GM21529 (cell line): ENCODE results near the gene MAST4.
"Not testable (repeated sequence)": the region's sequence is repeated elsewhere in the genome, so short reads cannot be mapped to it uniquely, and the experiment has no call there.

ENCODE experiments used
- ATAC-seq: cut with Tn5 transposase; IDR thresholded peaks from one replicate; pipeline ENCODE4 v1.9.1; 2021; ENCODE audit not compliant: unreplicated experiment

The MAST4 gene

GRCh38 chr5:66741394-66741793 is 145.2 kb downstream of the MAST4 start:
- no peak for ATAC-seq

- no peak for ATAC-seq
Observed at GRCh38 chr5:66742083-66742895, 146.1 kb downstream of the MAST4 start.

- ATAC-seq: no peak
Observed at GRCh38 chr5:66742896-66743247, 146.7 kb downstream of the MAST4 start.

- no peak for ATAC-seq
Observed at GRCh38 chr5:66743344-66743743, 147.2 kb downstream of the MAST4 start.

GRCh38 chr5:66744040-66744439 is 147.8 kb downstream of the MAST4 start:
- no peak for ATAC-seq

GRCh38 chr5:66745297-66745696 is 149.1 kb downstream of the MAST4 start:
- no peak for ATAC-seq

- no peak for ATAC-seq
Observed at GRCh38 chr5:66747607-66748006, 151.4 kb downstream of the MAST4 start.

GRCh38 chr5:66752668-66753067 is 156.5 kb downstream of the MAST4 start:
- ATAC-seq: not testable (repeated sequence)

GRCh38 chr5:66757219-66757833 is 161.1 kb downstream of the MAST4 start:
- no peak for ATAC-seq

- no peak for ATAC-seq
Observed at GRCh38 chr5:66757834-66758371, 161.7 kb downstream of the MAST4 start.

- ATAC-seq: no peak
Observed at GRCh38 chr5:66769030-66769733, 173.0 kb downstream of the MAST4 start.

- ATAC-seq: no peak
Observed at GRCh38 chr5:66769839-66770617, 173.8 kb downstream of the MAST4 start.

GRCh38 chr5:66777868-66778267 is 181.7 kb downstream of the MAST4 start:
- no peak for ATAC-seq

- ATAC-seq: no peak
Observed at GRCh38 chr5:66779528-66779927, 183.3 kb downstream of the MAST4 start.

GRCh38 chr5:66788556-66788955 is 192.4 kb downstream of the MAST4 start:
- ATAC-seq: no peak

GRCh38 chr5:66789434-66789833 is 193.2 kb downstream of the MAST4 start:
- ATAC-seq: no peak

- no peak for ATAC-seq
Observed at GRCh38 chr5:66793049-66793448, 196.9 kb downstream of the MAST4 start.

GRCh38 chr5:66795682-66796081 is 199.5 kb downstream of the MAST4 start:
- ATAC-seq: no peak

- no peak for ATAC-seq
Observed at GRCh38 chr5:66796305-66797292, 200.4 kb downstream of the MAST4 start.

GRCh38 chr5:66802941-66803340 is 206.7 kb downstream of the MAST4 start:
- no peak for ATAC-seq
